Measurements from ENCODE around the gene TMEM132D.

TMEM132D gene

GRCh38 chr12:129213551-129213950 is 690.3 kb downstream of the TMEM132D start:
- TF ChIP-seq GATA3 (IDR thresholded peaks at IDR 0.05; ENCODE audit: low read depth, low read length) = no peak
- TF ChIP-seq GATA2 (IDR thresholded peaks at IDR 0.05; ENCODE audit: low read depth, low read length) = no peak

DNA sequence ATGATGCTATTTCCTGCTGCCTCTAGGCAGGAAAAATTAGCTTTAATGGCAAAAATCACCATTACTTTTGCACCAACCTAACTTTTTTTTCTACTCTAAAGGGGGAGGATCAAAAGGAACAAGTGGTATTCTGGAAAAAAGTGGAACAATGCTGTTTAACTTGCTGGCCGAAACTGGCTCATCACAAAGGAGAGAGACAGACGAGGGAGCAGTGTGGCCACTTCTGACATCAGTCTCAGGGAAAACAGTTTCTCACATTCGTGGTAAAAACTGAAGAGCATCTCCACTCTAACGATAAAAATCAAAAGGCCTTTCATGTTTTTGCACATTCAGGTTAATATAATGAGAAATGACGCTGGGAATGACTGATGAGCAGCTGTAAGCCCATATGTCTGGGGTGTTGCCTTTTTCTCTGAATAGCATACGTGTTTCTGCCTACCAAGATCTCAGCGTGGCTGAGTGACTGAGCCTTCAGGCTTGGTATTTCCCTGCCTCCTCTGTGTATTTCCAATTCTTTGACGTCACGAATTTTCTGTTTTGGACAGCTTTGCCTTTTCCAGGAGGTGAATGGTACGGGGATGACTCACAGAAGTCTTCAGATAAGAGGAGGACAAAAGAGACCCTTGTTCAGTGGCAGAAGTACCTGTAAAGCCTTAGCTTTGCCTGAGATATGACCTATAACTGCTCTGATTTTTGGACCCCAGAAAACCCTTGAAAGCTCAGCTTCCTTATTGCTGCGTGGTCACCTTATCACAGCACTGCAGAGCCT is 691.8 kb downstream of the TMEM132D start:
- TF ChIP-seq GATA2 (IDR thresholded peaks at IDR 0.05; ENCODE audit: low read depth, low read length) (no peak), GATA3 (IDR thresholded peaks at IDR 0.05; ENCODE audit: low read depth, low read length) (no peak)

- TF ChIP-seq GATA2 (IDR thresholded peaks at IDR 0.05; ENCODE audit: low read depth, low read length) (no peak), GATA3 (IDR thresholded peaks at IDR 0.05; ENCODE audit: low read depth, low read length) (no peak)
Measured at GRCh38 chr12:129208566-129208965, 695.3 kb downstream of the TMEM132D start.

DNA sequence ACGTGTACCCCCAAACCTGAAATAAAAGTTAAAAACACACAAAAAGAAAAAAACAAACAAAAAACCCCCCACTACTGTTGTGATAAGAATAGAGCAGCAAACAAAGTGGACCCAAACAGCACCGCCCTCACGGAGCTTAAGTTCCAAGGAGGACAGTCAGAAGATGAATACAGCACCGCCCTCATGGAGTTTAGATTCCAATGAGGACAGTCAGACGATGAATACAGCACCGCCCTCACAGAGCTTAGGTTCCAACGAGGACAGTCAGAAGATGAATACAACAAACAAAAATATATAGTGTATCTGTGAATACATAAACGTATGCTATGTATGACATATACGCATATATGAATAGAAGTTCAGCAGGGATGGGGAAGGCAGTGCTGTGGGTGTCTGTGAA is 696.7 kb downstream of the TMEM132D start:
- TF ChIP-seq GATA2 (IDR thresholded peaks at IDR 0.05; ENCODE audit: low read depth, low read length) = no peak
- TF ChIP-seq GATA3 (IDR thresholded peaks at IDR 0.05; ENCODE audit: low read depth, low read length) = no peak

- TF ChIP-seq GATA2 (IDR thresholded peaks at IDR 0.05; ENCODE audit: low read depth, low read length) (no peak), GATA3 (IDR thresholded peaks at IDR 0.05; ENCODE audit: low read depth, low read length) (no peak)
Measured at GRCh38 chr12:129203456-129203855, 700.4 kb downstream of the TMEM132D start.

- no peak for TF ChIP-seq GATA2 (IDR thresholded peaks at IDR 0.05; ENCODE audit: low read depth, low read length)
- no peak for TF ChIP-seq GATA3 (IDR thresholded peaks at IDR 0.05; ENCODE audit: low read depth, low read length)
Measured at GRCh38 chr12:129202109-129202814, 701.6 kb downstream of the TMEM132D start.

GRCh38 chr12:129201029-129201428 is 702.8 kb downstream of the TMEM132D start:
- no peak for TF ChIP-seq GATA2 (IDR thresholded peaks at IDR 0.05; ENCODE audit: low read depth, low read length)
- no peak for TF ChIP-seq GATA3 (IDR thresholded peaks at IDR 0.05; ENCODE audit: low read depth, low read length)

GRCh38 chr12:129200576-129200975 is 703.2 kb downstream of the TMEM132D start:
- TF ChIP-seq GATA3 (IDR thresholded peaks at IDR 0.05; ENCODE audit: low read depth, low read length) (no peak), GATA2 (IDR thresholded peaks at IDR 0.05; ENCODE audit: low read depth, low read length) (no peak)

DNA sequence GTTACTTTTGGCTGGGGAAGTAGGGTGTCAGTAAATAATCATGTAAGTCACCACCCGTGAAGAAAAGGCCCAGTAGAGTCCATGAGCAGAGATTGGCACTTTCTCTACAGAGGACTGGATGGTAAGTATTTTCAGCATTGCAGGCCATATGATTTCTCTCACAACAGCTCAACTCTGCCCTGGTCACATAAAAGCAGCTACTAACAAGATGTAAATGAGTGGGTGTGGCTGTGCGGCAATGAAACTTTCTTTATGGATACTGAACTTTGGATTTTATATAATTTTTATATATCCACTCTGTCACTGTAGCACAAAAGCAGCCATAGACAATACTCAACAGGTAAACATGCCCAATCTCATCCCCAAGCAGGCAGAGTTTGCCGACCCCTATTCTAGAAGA is 706.9 kb downstream of the TMEM132D start:
- TF ChIP-seq GATA3 (IDR thresholded peaks at IDR 0.05; ENCODE audit: low read depth, low read length) (no peak), GATA2 (IDR thresholded peaks at IDR 0.05; ENCODE audit: low read depth, low read length) (no peak)

- TF ChIP-seq GATA2 (IDR thresholded peaks at IDR 0.05; ENCODE audit: low read depth, low read length) (no peak), GATA3 (IDR thresholded peaks at IDR 0.05; ENCODE audit: low read depth, low read length) (no peak)
Measured at GRCh38 chr12:129195081-129195480, 708.7 kb downstream of the TMEM132D start.

- TF ChIP-seq GATA3 (IDR thresholded peaks at IDR 0.05; ENCODE audit: low read depth, low read length) (no peak), GATA2 (IDR thresholded peaks at IDR 0.05; ENCODE audit: low read depth, low read length) (no peak)
Measured at GRCh38 chr12:129193263-129193871, 710.5 kb downstream of the TMEM132D start.

GRCh38 chr12:129190827-129191226 is 713.0 kb downstream of the TMEM132D start:
- TF ChIP-seq GATA2 (IDR thresholded peaks at IDR 0.05; ENCODE audit: low read depth, low read length) (no peak), GATA3 (IDR thresholded peaks at IDR 0.05; ENCODE audit: low read depth, low read length) (no peak)

GRCh38 chr12:129186952-129187351 is 716.9 kb downstream of the TMEM132D start:
- no peak for TF ChIP-seq GATA2 (IDR thresholded peaks at IDR 0.05; ENCODE audit: low read depth, low read length)
- TF ChIP-seq GATA3 (IDR thresholded peaks at IDR 0.05; ENCODE audit: low read depth, low read length) = no peak

DNA sequence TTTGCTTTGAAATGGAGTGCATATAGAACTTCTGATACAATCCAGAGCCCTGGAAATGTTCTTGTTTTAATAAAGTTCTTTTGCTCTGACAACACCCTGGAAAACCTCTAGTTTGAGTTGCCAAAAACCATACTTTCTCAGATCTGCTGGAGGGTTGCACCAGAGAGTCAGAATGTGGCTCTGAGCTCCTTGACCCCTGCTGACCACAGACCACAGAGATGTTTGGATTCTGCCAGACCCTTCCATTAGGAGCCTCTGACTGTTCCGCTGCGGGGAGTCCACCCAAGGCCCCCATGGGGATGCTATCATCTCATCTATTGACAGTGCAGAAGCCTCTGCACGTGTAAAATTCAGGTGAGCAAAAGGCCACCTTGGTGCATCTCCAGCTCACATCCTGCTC is 718.0 kb downstream of the TMEM132D start:
- TF ChIP-seq GATA2 (IDR thresholded peaks at IDR 0.05; ENCODE audit: low read depth, low read length) = no peak
- TF ChIP-seq GATA3 (IDR thresholded peaks at IDR 0.05; ENCODE audit: low read depth, low read length) = no peak
